GM12878 (cell line): ENCODE data around the gene C14orf119. TPM values are rescaled to one million over a fixed set of nuclear protein-coding genes. Genes with fewer than 3 reads are reported as not detected.

Source experiments
- ATAC-seq: fragments of 200-7000 bp; cut with Tn5 transposase; 3 replicates; pipeline ENCODE4 v1.9.1; 2020; ENCODE audit warnings: mild to moderate bottlenecking, moderate library complexity
- BruUV-seq: library from RNA; stranded (reverse); fragments of 400-500 nt; replicated peaks from 2 replicates; lab custom pipeline; 2021; lab: Mats Ljungman, UMichigan
- CTCF ChIA-PET: fragments of 300-600 bp; sonication (Branson Sonifier 250); formaldehyde crosslinking; extraction: SDS; loops from one replicate; lab custom pipeline; 2021; ENCODE audit warnings: inconsistent platforms; lab: Yijun Ruan, JAX
- POLR2A ChIA-PET: fragments of 350-600 bp; formaldehyde crosslinking; extraction: SDS; loops from one replicate; lab custom pipeline; 2021; ENCODE audit warnings: inconsistent platforms; lab: Charles Lee
- RAD21 ChIA-PET: fragments of 300-600 bp; sonication (Branson Sonifier 250); formaldehyde crosslinking; loops from one replicate; lab custom pipeline; 2023; ENCODE audit warnings: antibody characterized with exemption; ENCODE audit not compliant: unreplicated experiment; lab: Charles Lee
- SMC1A ChIA-PET: fragments of 300-600 bp; sonication (Branson Sonifier 250); formaldehyde crosslinking; loops from one replicate; lab custom pipeline; 2023; ENCODE audit not compliant: unreplicated experiment, uncharacterized antibody; lab: Charles Lee
- DNase-seq: peaks from one replicate; pipeline ENCODE4 v3.0.0-alpha.2; 2011; ENCODE audit warnings: low read depth, low spot score
- FAIRE-seq: peaks from 3 replicates; lab custom pipeline; 2011; peaks lifted over from hg19 to GRCh38; lab: Jason Lieb, UNC
- H2AFZ ChIP-seq: 2 replicates; pipeline ENCODE4 v1.6.0; 2011; ENCODE audit warnings: low read depth, low read length, control low read depth; ENCODE audit not compliant: control insufficient read depth
- H3K27ac ChIP-seq: 2 replicates; pipeline ENCODE4 v1.5.1; 2011; ENCODE audit warnings: control low read depth; ENCODE audit not compliant: control insufficient read depth, insufficient read depth
- H3K27me3 ChIP-seq, 2 experiments: replicated peaks in 1 of 2; 2 replicates each; pipeline versions ENCODE4 v1.6.0 to v1.6.1; 2011; ENCODE audit warnings: low read length in 1 of 2; ENCODE audit not compliant: control insufficient read depth in 2 of 2, insufficient read depth in 2 of 2
- H3K36me3 ChIP-seq, 2 experiments: 2 replicates each; pipeline ENCODE4 v1.5.1; 2011; ENCODE audit warnings: low read length in 1 of 2; ENCODE audit not compliant: control insufficient read depth in 2 of 2, insufficient read depth in 2 of 2
- H3K4me1 ChIP-seq: 2 replicates; pipeline ENCODE4 v1.6.1; 2011; ENCODE audit warnings: mild to moderate bottlenecking, low read length, moderate library complexity, mixed read lengths; ENCODE audit not compliant: control insufficient read depth, insufficient read depth
- H3K4me2 ChIP-seq: 2 replicates; pipeline ENCODE4 v1.6.0; 2011; ENCODE audit warnings: control low read depth; ENCODE audit not compliant: control insufficient read depth, insufficient read depth
- H3K4me3 ChIP-seq: fragments of 200-600 bp; sonication (generic); 2 replicates; pipeline ENCODE4 v1.5.1; 2016
- H3K79me2 ChIP-seq: 2 replicates; pipeline ENCODE4 v1.6.0; 2011; ENCODE audit warnings: low read length; ENCODE audit not compliant: control insufficient read depth, insufficient read depth
- H3K9ac ChIP-seq: 2 replicates; pipeline ENCODE4 v1.8.0; 2011; ENCODE audit warnings: low read length, control low read depth, mixed read lengths; ENCODE audit not compliant: control insufficient read depth, insufficient read depth
- H3K9me3 ChIP-seq: replicated peaks from 3 replicates; pipeline ENCODE4 v1.5.1; 2011; ENCODE audit warnings: mild to moderate bottlenecking, low read length; ENCODE audit not compliant: control insufficient read depth, insufficient read depth
- H4K20me1 ChIP-seq: 2 replicates; pipeline ENCODE4 v1.6.0; 2011; ENCODE audit not compliant: control insufficient read depth, insufficient read depth
- NR2F1 ChIP-seq: fragments of 450-650 bp; conservative IDR thresholded peaks from 2 replicates; pipeline ENCODE4 v1.6.1; 2017; ENCODE audit warnings: mild to moderate bottlenecking
- WGBS: methylation state at CpG from one replicate; pipeline ENCODE4 v1.1.6; 2016; ENCODE audit warnings: low lambda C conversion rate; ENCODE audit not compliant: insufficient replicate concordance, insufficient coverage; ENCODE audit errors: missing lambda C conversion rate; 5-methylcytosine and 5-hydroxymethylcytosine counted together
- in situ Hi-C: fragments of 300-500 bp; cut with MboI; formaldehyde crosslinking; loops from 9 replicates; pipeline ENCODE4 v1.14.3; 2018; ENCODE audit warnings: mixed read lengths
- intact Hi-C: fragments of 100-400 bp; cut with micrococcal nuclease; formaldehyde crosslinking; loops from one replicate; pipeline ENCODE4 v1.14.2; 2022; ENCODE audit not compliant: unreplicated experiment
- polyA plus RNA-seq, 11 experiments: library from polyadenylated mRNA; depleted of rRNA in 4 of 11; unstranded in 6 of 11; stranded (reverse) in 5 of 11; fragments of >200 nt; fragmentation: Nextera tagmentation in 4 of 11; fragmentation: Illumina TruSeq in 1 of 11; extraction: Ambion mirVana in 4 of 11; extraction: Trizol in 1 of 11; gene quantifications; 1 replicate in 1 of 11; 2 replicates in 10 of 11; pipeline versions ENCODE4 v1.2.1 to v1.2.3, GENCODE V29; 2011 to 2016; ENCODE audit warnings: inconsistent platforms in 2 of 11, missing spikeins in 2 of 11, low read depth in 1 of 11
- total RNA-seq, 4 experiments: library from RNA; depleted of rRNA in 3 of 4; stranded (reverse); fragments of >200 nt in 3 of 4; fragmentation: Illumina TruSeq in 1 of 4; extraction: Trizol in 1 of 4; gene quantifications; 2 replicates each; pipeline versions ENCODE4 v1.2.1 to v1.2.3, GENCODE V29; 2013 to 2021
- TF ChIP-seq, protein P1 (sequence below): IDR thresholded peaks from 2 replicates; pipeline ENCODE4 v1.6.1; 2012; ENCODE audit warnings: low read length, inconsistent platforms
- TF ChIP-seq, protein P2 (sequence below): fragments of 450-650 bp; conservative IDR thresholded peaks from 2 replicates; pipeline ENCODE4 v1.6.1; 2017; ENCODE audit warnings: mild to moderate bottlenecking, moderate library complexity
- TF ChIP-seq, protein P3 (sequence below): fragments of 450-650 bp; formaldehyde crosslinking; IDR thresholded peaks from 2 replicates; pipeline ENCODE4 v1.5.0; 2022; ENCODE audit warnings: mild to moderate bottlenecking, missing genetic modification characterization

C14orf119 gene
- total and polyA plus RNA-seq, 10 of the 15 experiments (the other 5 are each of a cell fraction or from before 2014, with no cell fraction given): 32.3 to 228 (median 57.6) TPM

DNA sequence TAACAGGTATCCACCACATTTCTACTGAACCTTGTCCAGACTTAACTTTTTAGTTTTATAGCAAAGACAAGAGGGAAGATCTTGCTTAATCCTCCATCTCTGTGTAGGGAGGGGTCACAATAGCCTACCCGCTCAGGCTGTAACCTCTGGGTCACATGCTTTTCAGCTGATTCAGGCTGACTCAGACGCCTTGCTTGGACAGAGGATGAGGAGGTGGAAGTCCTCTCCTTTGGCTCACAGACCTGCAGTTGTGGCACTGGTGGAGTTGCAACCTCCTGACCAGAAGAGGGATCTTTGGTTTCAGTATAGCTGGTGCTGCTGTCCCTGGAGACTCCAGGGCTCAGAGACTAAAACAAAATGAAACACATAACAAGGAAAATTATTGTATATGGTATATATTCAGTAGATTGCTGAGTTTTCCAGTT, 16.6 kb upstream of the C14orf119 start:
- ATAC-seq: no peak

More for the DNA sequence above, 16.6 kb upstream of the C14orf119 start:
- no peaks in the 10 kb centered on the region for H3K27me3 ChIP-seq
- no peak overlapping the region for H3K4me3 ChIP-seq
- 68% methylated on average over 2 of the region's 2 CpGs for WGBS
- no peaks in the 10 kb centered on the region for H3K9me3 ChIP-seq
- no peak overlapping the region for H2AFZ ChIP-seq
- in situ Hi-C loops (no loop called here), intact Hi-C loops (no loop called here)
- H3K9ac ChIP-seq: no peak overlapping the region
- no peak for FAIRE-seq
- SMC1A ChIA-PET: interaction anchor here (0.8 kb wide), 1 partner anchor 10 kb away, joined by 3 read pairs; no protein-coding TSS in a partner anchor
- no TSS peak for BruUV-seq
- RAD21 ChIA-PET: interaction anchor here (3.2 kb wide), 1 partner anchor 42 kb away, joined by 13 read pairs; no protein-coding TSS in a partner anchor
- no peaks in the 10 kb centered on the region for H3K4me1 ChIP-seq
- CTCF ChIA-PET: interaction anchor here (1.4 to 7.5 kb wide), 9 partner anchors 8 to 92 kb away, joined by 3 to 80 read pairs (median 20); partner anchors contain the start of genes ACIN1 and C14orf119
- TF ChIP-seq, protein P1, sequence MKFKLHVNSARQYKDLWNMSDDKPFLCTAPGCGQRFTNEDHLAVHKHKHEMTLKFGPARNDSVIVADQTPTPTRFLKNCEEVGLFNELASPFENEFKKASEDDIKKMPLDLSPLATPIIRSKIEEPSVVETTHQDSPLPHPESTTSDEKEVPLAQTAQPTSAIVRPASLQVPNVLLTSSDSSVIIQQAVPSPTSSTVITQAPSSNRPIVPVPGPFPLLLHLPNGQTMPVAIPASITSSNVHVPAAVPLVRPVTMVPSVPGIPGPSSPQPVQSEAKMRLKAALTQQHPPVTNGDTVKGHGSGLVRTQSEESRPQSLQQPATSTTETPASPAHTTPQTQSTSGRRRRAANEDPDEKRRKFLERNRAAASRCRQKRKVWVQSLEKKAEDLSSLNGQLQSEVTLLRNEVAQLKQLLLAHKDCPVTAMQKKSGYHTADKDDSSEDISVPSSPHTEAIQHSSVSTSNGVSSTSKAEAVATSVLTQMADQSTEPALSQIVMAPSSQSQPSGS: no peak
- TF ChIP-seq, protein P2, sequence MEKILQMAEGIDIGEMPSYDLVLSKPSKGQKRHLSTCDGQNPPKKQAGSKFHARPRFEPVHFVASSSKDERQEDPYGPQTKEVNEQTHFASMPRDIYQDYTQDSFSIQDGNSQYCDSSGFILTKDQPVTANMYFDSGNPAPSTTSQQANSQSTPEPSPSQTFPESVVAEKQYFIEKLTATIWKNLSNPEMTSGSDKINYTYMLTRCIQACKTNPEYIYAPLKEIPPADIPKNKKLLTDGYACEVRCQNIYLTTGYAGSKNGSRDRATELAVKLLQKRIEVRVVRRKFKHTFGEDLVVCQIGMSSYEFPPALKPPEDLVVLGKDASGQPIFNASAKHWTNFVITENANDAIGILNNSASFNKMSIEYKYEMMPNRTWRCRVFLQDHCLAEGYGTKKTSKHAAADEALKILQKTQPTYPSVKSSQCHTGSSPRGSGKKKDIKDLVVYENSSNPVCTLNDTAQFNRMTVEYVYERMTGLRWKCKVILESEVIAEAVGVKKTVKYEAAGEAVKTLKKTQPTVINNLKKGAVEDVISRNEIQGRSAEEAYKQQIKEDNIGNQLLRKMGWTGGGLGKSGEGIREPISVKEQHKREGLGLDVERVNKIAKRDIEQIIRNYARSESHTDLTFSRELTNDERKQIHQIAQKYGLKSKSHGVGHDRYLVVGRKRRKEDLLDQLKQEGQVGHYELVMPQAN: no peak
- TF ChIP-seq, protein P3, sequence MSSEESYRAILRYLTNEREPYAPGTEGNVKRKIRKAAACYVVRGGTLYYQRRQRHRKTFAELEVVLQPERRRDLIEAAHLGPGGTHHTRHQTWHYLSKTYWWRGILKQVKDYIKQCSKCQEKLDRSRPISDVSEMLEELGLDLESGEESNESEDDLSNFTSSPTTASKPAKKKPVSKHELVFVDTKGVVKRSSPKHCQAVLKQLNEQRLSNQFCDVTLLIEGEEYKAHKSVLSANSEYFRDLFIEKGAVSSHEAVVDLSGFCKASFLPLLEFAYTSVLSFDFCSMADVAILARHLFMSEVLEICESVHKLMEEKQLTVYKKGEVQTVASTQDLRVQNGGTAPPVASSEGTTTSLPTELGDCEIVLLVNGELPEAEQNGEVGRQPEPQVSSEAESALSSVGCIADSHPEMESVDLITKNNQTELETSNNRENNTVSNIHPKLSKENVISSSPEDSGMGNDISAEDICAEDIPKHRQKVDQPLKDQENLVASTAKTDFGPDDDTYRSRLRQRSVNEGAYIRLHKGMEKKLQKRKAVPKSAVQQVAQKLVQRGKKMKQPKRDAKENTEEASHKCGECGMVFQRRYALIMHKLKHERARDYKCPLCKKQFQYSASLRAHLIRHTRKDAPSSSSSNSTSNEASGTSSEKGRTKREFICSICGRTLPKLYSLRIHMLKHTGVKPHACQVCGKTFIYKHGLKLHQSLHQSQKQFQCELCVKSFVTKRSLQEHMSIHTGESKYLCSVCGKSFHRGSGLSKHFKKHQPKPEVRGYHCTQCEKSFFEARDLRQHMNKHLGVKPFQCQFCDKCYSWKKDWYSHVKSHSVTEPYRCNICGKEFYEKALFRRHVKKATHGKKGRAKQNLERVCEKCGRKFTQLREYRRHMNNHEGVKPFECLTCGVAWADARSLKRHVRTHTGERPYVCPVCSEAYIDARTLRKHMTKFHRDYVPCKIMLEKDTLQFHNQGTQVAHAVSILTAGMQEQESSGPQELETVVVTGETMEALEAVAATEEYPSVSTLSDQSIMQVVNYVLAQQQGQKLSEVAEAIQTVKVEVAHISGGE: no peak
- no peak for TF ChIP-seq NR2F1
- no peaks in the 10 kb centered on the region for H3K79me2 ChIP-seq
- no peak overlapping the region for H3K4me2 ChIP-seq
- peaks cover 25 to 59% of the 10 kb centered on the region in 2 experiments for H3K36me3 ChIP-seq
- POLR2A ChIA-PET: interaction anchor here (1.5 kb wide), 1 partner anchor 10 kb away, joined by 4 read pairs; no protein-coding TSS in a partner anchor
- no peak overlapping the region; the same call in 1 of the 2 replicates for H3K27ac ChIP-seq
- no peak for DNase-seq
- H4K20me1 ChIP-seq: no peaks in the 10 kb centered on the region
